GM10847 (cell line): ENCODE results near the gene GLIPR1L1.

Experiments
- POLR2A ChIP-seq: IDR thresholded peaks from 2 replicates; pipeline ENCODE4 v1.6.1; 2011; ENCODE audit not compliant: insufficient read length; ENCODE audit errors: extremely low read depth

The GLIPR1L1 gene

GRCh38 chr12:75329918-75330826 is 4.3 kb upstream of the GLIPR1L1 start, which contains the start of gene CAPS2:
CAPS2 (minus strand) TSS chr12:75330324; CDS start chr12:75326498, 3,826 bp downstream.
- TF ChIP-seq POLR2A, result no peak

DNA sequence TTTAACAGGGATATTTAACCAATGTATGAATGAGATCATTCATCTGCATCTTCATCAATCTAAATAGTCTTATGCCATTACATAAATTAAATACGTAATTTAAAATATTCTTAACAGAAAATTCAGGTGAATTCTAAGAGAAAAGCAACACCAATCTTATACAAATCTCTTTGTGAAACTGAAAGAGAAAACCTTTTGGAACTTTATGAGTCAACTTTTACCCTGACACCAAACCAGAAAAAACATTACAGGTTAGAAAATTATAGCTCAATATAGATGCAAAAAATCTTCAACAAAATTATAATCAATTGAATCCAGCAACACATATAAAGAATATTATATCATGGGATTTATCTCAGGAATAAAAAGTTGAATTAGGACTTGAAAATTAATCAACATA is 3.4 kb downstream of the GLIPR1L1 start:
- no peak for TF ChIP-seq POLR2A

DNA sequence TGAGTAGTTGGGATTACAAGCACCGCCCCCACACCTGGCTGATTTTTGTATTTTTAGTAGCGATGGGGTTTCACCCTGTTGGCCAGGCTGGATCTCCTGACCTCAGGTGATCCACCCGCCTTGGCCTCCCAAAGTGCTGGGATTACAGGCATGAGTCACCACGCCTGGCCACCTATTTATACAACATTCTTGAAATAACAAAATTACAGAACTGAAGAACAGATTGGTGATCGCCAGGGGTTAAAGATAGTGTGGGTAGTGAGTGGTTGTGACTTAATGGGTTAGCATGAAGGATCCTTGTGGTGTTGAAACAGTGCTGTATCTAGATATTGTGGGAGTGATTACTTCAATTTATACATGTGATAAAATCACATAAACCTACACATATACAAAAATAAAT is 7.4 kb downstream of the GLIPR1L1 start:
- no peak for TF ChIP-seq POLR2A

DNA sequence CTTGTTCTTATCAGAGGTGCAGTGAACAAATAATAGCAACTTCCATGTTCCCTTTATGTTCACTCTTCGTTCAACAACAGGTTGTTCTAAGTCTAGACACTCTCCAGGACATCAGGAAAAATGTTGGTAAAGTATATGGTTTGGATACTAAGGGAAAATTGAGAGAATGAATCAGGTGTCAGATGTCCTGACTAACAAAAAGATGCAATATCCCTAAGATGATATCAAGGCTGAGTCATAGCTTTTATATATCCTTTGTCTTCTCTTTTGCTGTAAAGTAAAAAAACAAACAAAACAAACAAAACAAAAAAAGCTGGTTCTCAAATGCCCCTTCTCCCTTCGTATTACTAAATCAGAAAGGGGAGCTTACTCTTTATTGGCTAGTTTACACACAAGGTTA is 11.1 kb downstream of the GLIPR1L1 start:
- TF ChIP-seq POLR2A, result no peak

DNA sequence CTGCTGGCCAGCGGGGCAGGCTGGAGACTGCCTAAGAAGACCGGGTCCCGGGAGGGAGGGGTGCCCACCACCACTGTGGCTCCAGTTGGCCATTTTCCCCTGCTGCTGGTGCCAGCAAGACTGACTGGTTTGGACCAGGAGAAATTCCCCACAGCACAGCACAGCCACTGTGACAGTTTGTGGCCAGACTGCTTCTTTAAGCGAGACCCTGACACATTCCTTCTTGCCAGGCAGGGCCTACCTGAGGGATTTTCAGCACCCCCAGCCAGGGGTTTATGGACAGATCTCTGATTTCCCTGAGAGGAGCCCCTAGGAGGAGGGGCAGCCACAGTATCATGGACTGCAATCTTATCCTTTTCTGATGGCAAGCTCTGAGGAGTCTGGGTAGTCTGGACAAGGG is 15.5 kb downstream of the GLIPR1L1 start:
- TF ChIP-seq POLR2A, result no peak

GRCh38 chr12:75350413-75350812 is 15.9 kb downstream of the GLIPR1L1 start:
- TF ChIP-seq POLR2A, result no peak

DNA sequence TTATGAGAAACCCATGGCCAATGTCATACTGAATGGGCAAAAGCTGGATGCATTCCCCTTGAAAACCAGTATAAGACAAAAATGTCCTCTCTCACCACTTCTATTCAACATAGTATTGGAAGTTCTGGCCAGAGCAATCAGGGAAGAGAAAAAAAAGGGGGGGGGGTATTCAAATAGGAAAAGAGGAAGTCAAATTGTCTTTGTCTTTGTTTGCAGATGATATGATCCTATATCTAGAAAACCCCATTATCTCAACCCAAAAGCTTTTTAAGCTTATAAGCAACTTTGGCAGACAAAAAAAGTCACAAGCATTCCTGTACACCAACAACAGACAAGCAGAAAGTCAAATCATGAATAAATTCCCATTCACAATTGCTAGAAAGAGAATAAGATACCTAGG is 19.5 kb downstream of the GLIPR1L1 start:
- no peak for TF ChIP-seq POLR2A

GRCh38 chr12:75360920-75361319 is 26.4 kb downstream of the GLIPR1L1 start:
- no peak for TF ChIP-seq POLR2A

DNA sequence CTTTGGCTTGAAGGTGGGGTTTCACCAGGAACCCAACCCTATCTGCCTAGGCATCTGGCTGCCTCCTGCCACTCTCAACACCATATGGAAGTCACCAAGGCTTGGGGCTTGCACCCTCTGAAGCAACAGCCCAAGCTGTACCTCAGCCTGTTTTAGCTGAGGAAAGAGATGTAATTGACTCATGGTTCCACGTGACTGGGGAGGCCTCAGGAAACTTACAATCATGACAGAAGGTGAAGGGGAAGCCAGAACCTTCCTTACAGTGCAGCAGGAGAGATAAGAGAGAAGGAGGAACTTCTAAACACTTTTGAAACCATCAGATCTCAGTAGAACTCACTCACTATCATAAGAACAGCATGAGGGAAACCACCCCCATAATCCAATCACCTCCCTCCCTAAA is 26.9 kb downstream of the GLIPR1L1 start:
- TF ChIP-seq POLR2A, result no peak

DNA sequence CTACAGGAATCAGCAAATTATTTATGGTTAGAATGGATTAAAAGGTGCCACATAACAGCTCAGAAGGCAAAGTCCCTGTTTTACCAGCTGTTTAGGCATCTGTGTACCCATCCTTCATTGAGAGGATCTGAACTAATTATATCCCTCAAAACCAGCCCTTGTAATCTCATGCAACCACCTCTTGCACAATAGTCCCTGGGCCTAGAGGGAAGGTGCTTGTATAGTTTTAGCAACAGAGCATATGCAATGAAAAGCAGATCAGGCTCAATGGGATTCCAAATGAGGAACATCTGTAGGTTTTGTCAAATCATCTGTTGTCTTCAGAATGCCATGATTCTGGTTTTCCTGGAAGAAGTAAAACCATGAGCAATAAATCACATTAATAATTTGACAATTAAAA is 30.4 kb downstream of the GLIPR1L1 start:
- TF ChIP-seq POLR2A, result no peak

GRCh38 chr12:75366629-75367028 is 32.2 kb downstream of the GLIPR1L1 start:
- no peak for TF ChIP-seq POLR2A

DNA sequence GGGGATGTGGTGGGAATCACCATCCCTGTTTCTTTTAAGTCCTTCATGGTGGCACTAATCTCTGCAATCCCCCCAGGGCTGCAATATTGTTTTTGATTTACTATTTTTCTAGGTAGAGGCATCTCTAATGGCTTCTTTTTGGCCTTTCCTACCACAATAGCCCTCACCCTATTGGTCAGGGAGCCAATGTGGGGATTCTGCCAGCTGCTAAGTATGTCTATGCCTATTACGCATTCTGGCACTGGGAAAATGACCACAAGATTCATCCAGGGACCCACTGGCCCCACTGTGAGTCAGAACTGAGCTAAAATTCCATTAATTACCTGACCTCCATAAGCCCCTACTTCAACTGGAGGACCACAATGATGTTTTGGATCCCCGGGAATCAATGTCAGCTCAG is 40.5 kb downstream of the GLIPR1L1 start:
- no peak for TF ChIP-seq POLR2A

- no peak for TF ChIP-seq POLR2A
Measured at GRCh38 chr12:75378354-75378753, 43.9 kb downstream of the GLIPR1L1 start.

DNA sequence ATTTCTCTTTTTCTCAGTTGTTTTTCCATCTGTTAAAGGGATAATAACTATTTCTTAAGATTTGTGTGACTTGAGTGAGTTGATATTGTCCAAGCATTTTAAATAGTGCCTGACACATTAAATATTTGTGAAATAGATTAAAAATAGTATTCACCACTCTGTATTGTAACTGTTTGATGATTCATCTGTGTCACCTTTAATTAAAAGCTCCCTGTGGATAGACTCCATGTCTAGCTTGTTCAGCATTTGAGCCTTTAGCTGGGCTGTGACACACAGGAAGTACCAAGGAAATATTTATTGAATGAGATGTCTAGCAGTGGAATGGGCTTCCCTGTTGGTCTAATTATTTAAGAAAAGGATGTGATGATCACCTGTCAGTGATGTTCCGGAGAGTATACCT is 54.6 kb downstream of the GLIPR1L1 start:
- no peak for TF ChIP-seq POLR2A

- no peak for TF ChIP-seq POLR2A
Measured at GRCh38 chr12:75389706-75390105, 55.2 kb downstream of the GLIPR1L1 start.

DNA sequence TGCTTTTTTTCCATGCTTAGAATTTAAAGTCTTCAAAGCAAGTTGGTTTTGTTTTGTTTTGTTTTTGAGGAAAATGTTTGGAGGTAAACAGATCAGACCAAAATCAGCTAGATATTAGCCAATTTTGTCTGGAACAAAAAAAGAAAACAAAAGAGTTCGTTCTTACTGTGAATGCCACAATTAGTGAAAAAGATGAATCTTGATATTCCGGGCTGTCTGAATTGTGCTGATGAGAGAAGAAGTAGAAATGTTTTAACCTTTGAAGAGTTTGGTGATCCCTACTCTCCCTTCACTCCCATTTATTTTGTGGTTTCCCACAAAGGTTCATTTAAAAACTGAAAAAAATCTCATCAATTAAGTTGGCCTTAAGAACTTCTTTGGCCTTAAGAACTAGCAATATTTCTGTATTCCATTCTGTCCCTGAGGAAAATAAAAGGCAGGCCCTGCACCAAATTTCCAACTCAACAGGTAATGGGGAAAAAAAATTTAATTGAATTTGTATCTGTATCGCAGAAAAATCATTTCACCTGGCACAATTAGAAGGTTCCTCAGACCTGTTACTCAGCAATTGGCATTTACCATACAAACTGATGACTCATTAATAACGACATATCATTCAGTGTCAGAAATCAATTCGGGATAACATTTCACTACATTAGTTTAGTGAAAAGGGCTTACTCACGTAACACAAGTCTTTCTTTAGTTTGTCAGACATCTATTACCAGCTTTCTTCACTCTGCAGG is 55.9 kb downstream of the GLIPR1L1 start:
- no peak for TF ChIP-seq POLR2A
